ENCODE measurements around the gene RBMS3. TPM values are rescaled to one million over a fixed set of nuclear protein-coding genes. Genes with fewer than 3 reads are reported as not detected.

RBMS3 gene
- total RNA-seq, 1 donor from 2014 or later, result 33.0 TPM

DNA sequence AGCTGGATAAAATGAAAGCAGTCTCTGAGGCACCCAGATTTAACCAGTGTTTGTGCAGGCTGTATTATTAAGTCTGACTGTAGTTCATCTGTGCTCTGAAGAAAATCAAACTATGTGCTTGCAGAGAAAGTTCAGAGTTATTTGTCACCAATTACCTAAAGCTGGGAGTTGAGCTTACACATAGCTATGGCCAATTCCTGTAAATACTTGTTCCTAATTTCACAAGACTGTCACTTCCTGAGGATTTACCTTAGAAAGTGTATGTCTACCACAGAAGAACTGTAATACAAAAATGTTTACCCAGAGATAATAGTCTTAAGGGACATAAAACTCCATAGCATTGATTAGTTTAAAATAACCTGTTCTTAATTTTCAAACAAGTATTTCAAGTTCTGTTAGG lies 697.2 kb downstream of the RBMS3 start:
- TF ChIP-seq, protein P1, sequence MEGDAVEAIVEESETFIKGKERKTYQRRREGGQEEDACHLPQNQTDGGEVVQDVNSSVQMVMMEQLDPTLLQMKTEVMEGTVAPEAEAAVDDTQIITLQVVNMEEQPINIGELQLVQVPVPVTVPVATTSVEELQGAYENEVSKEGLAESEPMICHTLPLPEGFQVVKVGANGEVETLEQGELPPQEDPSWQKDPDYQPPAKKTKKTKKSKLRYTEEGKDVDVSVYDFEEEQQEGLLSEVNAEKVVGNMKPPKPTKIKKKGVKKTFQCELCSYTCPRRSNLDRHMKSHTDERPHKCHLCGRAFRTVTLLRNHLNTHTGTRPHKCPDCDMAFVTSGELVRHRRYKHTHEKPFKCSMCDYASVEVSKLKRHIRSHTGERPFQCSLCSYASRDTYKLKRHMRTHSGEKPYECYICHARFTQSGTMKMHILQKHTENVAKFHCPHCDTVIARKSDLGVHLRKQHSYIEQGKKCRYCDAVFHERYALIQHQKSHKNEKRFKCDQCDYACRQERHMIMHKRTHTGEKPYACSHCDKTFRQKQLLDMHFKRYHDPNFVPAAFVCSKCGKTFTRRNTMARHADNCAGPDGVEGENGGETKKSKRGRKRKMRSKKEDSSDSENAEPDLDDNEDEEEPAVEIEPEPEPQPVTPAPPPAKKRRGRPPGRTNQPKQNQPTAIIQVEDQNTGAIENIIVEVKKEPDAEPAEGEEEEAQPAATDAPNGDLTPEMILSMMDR (IDR thresholded peaks at IDR 0.05; ENCODE audit: insufficient read depth, low read depth, low read length), result no peak
- no peak for TF ChIP-seq EZH2 (IDR thresholded peaks at IDR 0.05; ENCODE audit: insufficient read depth, low read length)
- H3K79me2 ChIP-seq (ENCODE audit: insufficient read depth, low read length), result no peaks in the 10 kb centered on the region
- H3K27me3 ChIP-seq (ENCODE audit: insufficient read depth, low read length), result no peaks in the 10 kb centered on the region
- H3K4me2 ChIP-seq (ENCODE audit: low read length), result no peak overlapping the region
- H3K4me3 ChIP-seq (ENCODE audit: insufficient read depth, low read depth, low read length), result no peak overlapping the region
- Mint-ChIP-seq H3K27me3 (ENCODE audit: low read depth, unreplicated experiment) (no peaks in the 10 kb centered on the region), H3K36me3 (ENCODE audit: low read depth, unreplicated experiment) (peaks cover 9% of the 10 kb centered on the region), H3K9me3 (ENCODE audit: unreplicated experiment) (peaks cover 16% of the 10 kb centered on the region), H3K27ac (ENCODE audit: unreplicated experiment) (peak overlapping the region; percentile 67), H3K4me3 (ENCODE audit: unreplicated experiment) (no peak overlapping the region), H3K4me1 (ENCODE audit: low read depth, unreplicated experiment) (peaks cover 13% of the 10 kb centered on the region)
- H3K36me3 ChIP-seq (ENCODE audit: insufficient read depth, low read length), result no peaks in the 10 kb centered on the region
- no peaks in the 10 kb centered on the region for H3K4me1 ChIP-seq (ENCODE audit: insufficient read depth, low read length)
- no peak overlapping the region for H3K27ac ChIP-seq (ENCODE audit: low read depth, low read length)
- no peaks in the 10 kb centered on the region for H4K20me1 ChIP-seq (ENCODE audit: insufficient read depth, low read length)
- H3K9me3 ChIP-seq (ENCODE audit: insufficient read depth, low read depth, low read length), result no peaks in the 10 kb centered on the region
- no peak overlapping the region for H3K9ac ChIP-seq (ENCODE audit: low read length)
- FAIRE-seq, result no peak
- peak; percentile 16 for DNase-seq (ENCODE audit: low read depth)
- no peak overlapping the region for H2AFZ ChIP-seq (ENCODE audit: low read depth, low read length)

DNA sequence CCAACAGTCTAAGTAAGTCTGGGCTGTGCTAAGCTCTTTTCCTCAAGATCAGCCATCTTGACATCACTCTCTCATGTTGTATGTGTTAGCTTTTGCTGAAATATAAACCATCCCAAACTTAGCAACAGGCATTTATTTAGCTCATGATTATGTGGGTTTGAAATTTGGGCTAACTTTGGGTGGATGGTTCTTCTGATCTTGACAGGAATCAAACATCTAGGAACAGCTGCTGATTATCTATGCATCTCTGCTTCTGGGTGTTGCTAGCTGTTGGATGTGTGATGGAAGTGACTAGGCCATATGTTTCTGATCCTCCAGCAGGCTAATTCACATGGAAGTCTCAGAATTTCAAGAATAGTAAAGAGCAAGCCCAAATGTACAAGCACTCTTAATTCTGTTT lies 710.3 kb downstream of the RBMS3 start:
- H3K27ac Mint-ChIP-seq (ENCODE audit: unreplicated experiment), result no peak overlapping the region
- no peaks in the 10 kb centered on the region for H3K4me1 Mint-ChIP-seq (ENCODE audit: low read depth, unreplicated experiment)
- Histone ChIP-seq H3K9me3 (ENCODE audit: insufficient read depth, low read depth, low read length) (no peaks in the 10 kb centered on the region), H3K79me2 (ENCODE audit: insufficient read depth, low read length) (no peaks in the 10 kb centered on the region), H2AFZ (ENCODE audit: low read depth, low read length) (no peak overlapping the region), H3K4me2 (ENCODE audit: low read length) (no peak overlapping the region), H4K20me1 (ENCODE audit: insufficient read depth, low read length) (no peaks in the 10 kb centered on the region), H3K27ac (ENCODE audit: low read depth, low read length) (no peak overlapping the region), H3K27me3 (ENCODE audit: insufficient read depth, low read length) (no peaks in the 10 kb centered on the region), H3K4me3 (ENCODE audit: insufficient read depth, low read depth, low read length) (no peak overlapping the region), H3K4me1 (ENCODE audit: insufficient read depth, low read length) (no peaks in the 10 kb centered on the region), H3K36me3 (ENCODE audit: insufficient read depth, low read length) (peaks cover 5% of the 10 kb centered on the region), H3K9ac (ENCODE audit: low read length) (no peak overlapping the region)
- FAIRE-seq (peak; percentile 13), DNase-seq (ENCODE audit: low read depth) (no peak)
- TF ChIP-seq, protein P1 (IDR thresholded peaks at IDR 0.05; ENCODE audit: insufficient read depth, low read depth, low read length), result no peak
- no peak for TF ChIP-seq EZH2 (IDR thresholded peaks at IDR 0.05; ENCODE audit: insufficient read depth, low read length)
- H3K9me3 Mint-ChIP-seq (ENCODE audit: unreplicated experiment), result peaks cover 2% of the 10 kb centered on the region
- H3K4me3 Mint-ChIP-seq (ENCODE audit: unreplicated experiment), result no peak overlapping the region
- peaks cover 13% of the 10 kb centered on the region for H3K36me3 Mint-ChIP-seq (ENCODE audit: low read depth, unreplicated experiment)
- H3K27me3 Mint-ChIP-seq (ENCODE audit: low read depth, unreplicated experiment), result no peaks in the 10 kb centered on the region

DNA sequence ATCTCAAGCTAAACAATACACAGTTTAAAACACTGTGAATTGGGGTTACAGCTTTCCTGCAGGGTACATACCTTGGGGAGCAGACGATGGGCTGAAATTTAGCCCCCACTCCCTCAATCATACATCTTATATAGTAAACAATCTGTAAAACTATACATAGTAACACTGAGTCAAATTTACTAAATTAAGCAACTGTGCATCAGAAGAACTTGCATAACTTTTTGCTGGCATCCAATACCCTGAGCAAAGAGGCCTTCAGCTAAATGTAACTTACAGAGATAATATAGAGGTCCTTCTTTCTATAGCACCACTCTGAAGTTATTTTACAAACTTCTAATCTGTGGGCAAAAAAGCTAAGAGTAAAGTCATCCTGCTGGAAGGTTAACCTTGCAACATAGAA lies 721.9 kb downstream of the RBMS3 start:
- no peak for DNase-seq (ENCODE audit: low read depth)
- no peak overlapping the region for H3K4me3 ChIP-seq (ENCODE audit: insufficient read depth, low read depth, low read length)
- no peak overlapping the region for H3K27ac ChIP-seq (ENCODE audit: low read depth, low read length)
- no peaks in the 10 kb centered on the region for H3K79me2 ChIP-seq (ENCODE audit: insufficient read depth, low read length)
- Mint-ChIP-seq H3K36me3 (ENCODE audit: low read depth, unreplicated experiment) (peaks cover 7% of the 10 kb centered on the region), H3K4me1 (ENCODE audit: low read depth, unreplicated experiment) (peaks cover 5% of the 10 kb centered on the region), H3K9me3 (ENCODE audit: unreplicated experiment) (peaks cover 7% of the 10 kb centered on the region), H3K27ac (ENCODE audit: unreplicated experiment) (no peak overlapping the region), H3K4me3 (ENCODE audit: unreplicated experiment) (no peak overlapping the region), H3K27me3 (ENCODE audit: low read depth, unreplicated experiment) (no peaks in the 10 kb centered on the region)
- H3K4me1 ChIP-seq (ENCODE audit: insufficient read depth, low read length), result no peaks in the 10 kb centered on the region
- FAIRE-seq, result no peak
- H3K4me2 ChIP-seq (ENCODE audit: low read length), result no peak overlapping the region
- H3K9me3 ChIP-seq (ENCODE audit: insufficient read depth, low read depth, low read length), result no peaks in the 10 kb centered on the region
- H3K9ac ChIP-seq (ENCODE audit: low read length), result no peak overlapping the region
- no peaks in the 10 kb centered on the region for H3K27me3 ChIP-seq (ENCODE audit: insufficient read depth, low read length)
- no peaks in the 10 kb centered on the region for H4K20me1 ChIP-seq (ENCODE audit: insufficient read depth, low read length)
- no peak for TF ChIP-seq EZH2 (IDR thresholded peaks at IDR 0.05; ENCODE audit: insufficient read depth, low read length)
- TF ChIP-seq, protein P1 (IDR thresholded peaks at IDR 0.05; ENCODE audit: insufficient read depth, low read depth, low read length), result no peak
- no peak overlapping the region for H2AFZ ChIP-seq (ENCODE audit: low read depth, low read length)
- no peaks in the 10 kb centered on the region for H3K36me3 ChIP-seq (ENCODE audit: insufficient read depth, low read length)
